Trophoblast cell (in vitro differentiated cells and primary cell): ENCODE data around the gene CYTH3.
"Not testable (repeated sequence)": the region's sequence is repeated elsewhere in the genome, so short reads cannot be mapped to it uniquely, and the experiment has no call there.

Experiments
- DNase-seq, 2 donors: peaks; one replicate each; pipeline ENCODE4 v3.0.0-alpha.2; 2016
- H2AFZ ChIP-seq: 2 replicates; pipeline ENCODE4 v1.6.1; 2013; ENCODE audit warnings: low read length, moderate library complexity, mild to moderate bottlenecking; ENCODE audit not compliant: insufficient read depth, poor library complexity
- H2AK5ac ChIP-seq: 2 replicates; pipeline ENCODE4 v1.6.1; 2013; ENCODE audit warnings: mild to moderate bottlenecking, low read length
- H2BK120ac ChIP-seq: 2 replicates; pipeline ENCODE4 v1.6.1; 2013; ENCODE audit warnings: low read length, mild to moderate bottlenecking, moderate library complexity; ENCODE audit not compliant: insufficient read depth, poor library complexity
- H2BK12ac ChIP-seq: 2 replicates; pipeline ENCODE4 v1.6.1; 2013; ENCODE audit warnings: mild to moderate bottlenecking, low read length, moderate library complexity
- H2BK5ac ChIP-seq: 2 replicates; pipeline ENCODE4 v1.6.1; 2013; ENCODE audit warnings: low read length, low read depth, moderate library complexity, mild to moderate bottlenecking; ENCODE audit not compliant: poor library complexity
- H3K14ac ChIP-seq: 2 replicates; pipeline ENCODE4 v1.6.1; 2013; ENCODE audit warnings: mild to moderate bottlenecking, low read length
- H3K18ac ChIP-seq: 2 replicates; pipeline ENCODE4 v1.6.1; 2013; ENCODE audit warnings: mild to moderate bottlenecking, low read length
- H3K23ac ChIP-seq: 2 replicates; pipeline ENCODE4 v1.6.1; 2013; ENCODE audit warnings: low read length
- H3K27ac ChIP-seq: 2 replicates; pipeline ENCODE4 v1.5.1; 2013; ENCODE audit warnings: low read depth, mild to moderate bottlenecking, inconsistent platforms, low read length, moderate library complexity
- H3K27me3 ChIP-seq: 2 replicates; pipeline ENCODE4 v1.6.1; 2013; ENCODE audit warnings: inconsistent platforms, mild to moderate bottlenecking, low read length, moderate library complexity; ENCODE audit not compliant: insufficient read depth
- H3K36me3 ChIP-seq, 2 experiments: 1 replicate in 1 of 2; 2 replicates in 1 of 2; pipeline ENCODE4 v1.6.1; 2013; ENCODE audit warnings: low read length in 2 of 2, mild to moderate bottlenecking in 2 of 2, moderate library complexity in 1 of 2; ENCODE audit not compliant: insufficient read depth in 2 of 2, control insufficient read depth in 1 of 2
- H3K4ac ChIP-seq: 2 replicates; pipeline ENCODE4 v1.6.1; 2013; ENCODE audit warnings: low read depth, mild to moderate bottlenecking, low read length, moderate library complexity
- H3K4me1 ChIP-seq, 2 experiments: 1 replicate in 1 of 2; 2 replicates in 1 of 2; pipeline ENCODE4 v1.6.1; 2013; ENCODE audit warnings: low read length in 2 of 2, mild to moderate bottlenecking in 2 of 2, moderate library complexity in 1 of 2; ENCODE audit not compliant: insufficient read depth in 2 of 2, control insufficient read depth in 1 of 2
- H3K4me2 ChIP-seq: 2 replicates; pipeline ENCODE4 v1.6.1; 2013; ENCODE audit warnings: inconsistent platforms, mild to moderate bottlenecking, low read length, moderate library complexity
- H3K4me3 ChIP-seq: 2 replicates; pipeline ENCODE4 v1.5.1; 2013; ENCODE audit warnings: mild to moderate bottlenecking, low read depth, low read length, inconsistent platforms
- H3K79me1 ChIP-seq: one replicate; pipeline ENCODE4 v1.6.1; 2013; ENCODE audit warnings: low read length
- H3K79me2 ChIP-seq: 2 replicates; pipeline ENCODE4 v1.6.1; 2013; ENCODE audit warnings: low read length, mild to moderate bottlenecking; ENCODE audit not compliant: control insufficient read depth, insufficient read depth, poor library complexity
- H3K9ac ChIP-seq: 2 replicates; pipeline ENCODE4 v1.6.1; 2013; ENCODE audit warnings: mild to moderate bottlenecking, low read length
- H3K9me3 ChIP-seq: 2 replicates; pipeline ENCODE4 v1.6.1; 2013; ENCODE audit warnings: low read depth, mild to moderate bottlenecking, control low read depth, inconsistent platforms, low read length; ENCODE audit not compliant: insufficient read depth
- H4K12ac ChIP-seq: 2 replicates; pipeline ENCODE4 v1.6.1; 2013; ENCODE audit warnings: low read depth, mild to moderate bottlenecking, low read length, moderate library complexity
- H4K8ac ChIP-seq: 2 replicates; pipeline ENCODE4 v1.6.1; 2013; ENCODE audit warnings: low read depth, mild to moderate bottlenecking, low read length, moderate library complexity
- H4K91ac ChIP-seq: one replicate; pipeline ENCODE4 v1.6.1; 2013; ENCODE audit warnings: low read depth, mild to moderate bottlenecking, low read length, moderate library complexity
- WGBS: extraction: QIAGEN DNeasy Blood & Tissue Kit; methylation state at CpG from one replicate; pipeline ENCODE4 v1.1.7; 2013; ENCODE audit warnings: missing lambda C conversion rate; ENCODE audit not compliant: insufficient read length, insufficient coverage; ENCODE audit errors: extremely low coverage; 5-methylcytosine and 5-hydroxymethylcytosine counted together

CYTH3 gene

DNA sequence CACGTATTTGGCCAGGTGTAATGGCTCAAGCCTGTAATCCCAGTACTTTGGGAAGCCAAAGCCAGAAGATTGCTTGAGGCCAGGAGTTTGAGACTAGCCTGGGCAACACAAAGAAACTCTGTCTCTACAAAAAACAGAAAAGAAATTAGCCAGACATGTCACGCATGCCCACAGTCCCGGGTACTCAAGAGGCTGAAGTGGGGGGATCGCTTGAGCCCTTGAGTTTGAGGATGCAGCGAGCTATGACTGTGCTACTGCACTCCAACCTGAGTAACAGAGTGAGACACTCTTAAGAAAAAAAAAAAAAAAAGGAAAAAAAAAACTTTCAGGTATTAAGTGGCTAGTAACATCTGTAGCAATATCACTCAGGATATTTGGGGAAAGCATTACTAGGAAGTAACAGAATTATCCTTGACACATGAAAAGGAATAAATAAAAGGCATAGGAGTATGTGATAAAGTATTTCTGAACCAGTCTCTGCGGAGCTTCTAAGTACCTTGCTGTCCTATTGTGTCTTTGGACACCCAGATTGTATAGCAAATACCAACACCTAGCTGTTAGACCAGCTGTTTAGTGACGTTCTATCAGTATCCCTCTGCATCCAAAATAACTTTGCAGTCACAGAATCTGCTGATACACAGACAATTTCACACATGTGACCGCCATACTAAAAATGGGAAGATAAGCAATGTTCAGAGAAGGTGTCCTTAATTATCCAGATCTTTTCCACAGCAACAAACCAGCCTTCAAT lies 74.4 kb downstream of the CYTH3 start:
- no CpG with 5 or more reads among the region's 8 CpGs for WGBS
- Histone ChIP-seq H3K23ac (no peak overlapping the region), H2BK120ac (no peak overlapping the region), H3K79me1 (no peaks in the 10 kb centered on the region), H4K91ac (no peak overlapping the region), H3K79me2 (peaks cover 2% of the 10 kb centered on the region), H3K4me3 (no peak overlapping the region), H3K9me3 (no peaks in the 10 kb centered on the region), H2AK5ac (no peak overlapping the region), H4K12ac (no peak overlapping the region), H3K27ac (no peak overlapping the region), H3K4me2 (no peak overlapping the region), H2BK12ac (no peak overlapping the region), H3K4ac (no peak overlapping the region), H3K9ac (no peak overlapping the region), H3K18ac (no peak overlapping the region), H3K14ac (no peak overlapping the region), H3K4me1 (peaks cover 4 to 9% of the 10 kb centered on the region in 2 experiments), H4K8ac (no peak overlapping the region), H3K27me3 (no peaks in the 10 kb centered on the region), H3K36me3 (no peaks in the 10 kb centered on the region), H2BK5ac (no peak overlapping the region), H2AFZ (no peak overlapping the region)
- DNase-seq = no peak

DNA sequence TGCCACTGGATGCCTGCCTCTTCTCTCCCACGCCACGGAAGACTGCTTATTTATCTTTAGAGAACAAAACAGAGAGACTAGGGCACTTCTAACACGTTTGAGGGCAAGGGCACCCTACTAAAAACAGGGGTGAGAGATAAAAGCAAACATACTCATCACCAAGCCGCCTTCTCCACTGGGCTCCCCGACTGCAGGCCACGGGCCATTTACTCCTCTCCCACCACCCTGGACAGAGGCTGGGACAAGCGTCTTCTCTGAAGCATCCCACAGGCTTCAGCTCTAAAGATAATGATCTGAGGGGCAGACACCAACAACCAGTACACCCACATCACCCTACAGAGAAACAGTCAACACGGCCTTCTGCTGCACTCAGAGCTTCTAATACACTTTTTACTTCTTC lies 78.7 kb downstream of the CYTH3 start:
- Histone ChIP-seq H3K23ac (no peak overlapping the region), H2AFZ (no peak overlapping the region), H2BK5ac (no peak overlapping the region), H4K12ac (no peak overlapping the region), H3K79me1 (no peaks in the 10 kb centered on the region), H3K4me1 (peaks cover 0 to 2% of the 10 kb centered on the region in 2 experiments), H3K4me2 (no peak overlapping the region), H2BK120ac (no peak overlapping the region), H4K91ac (no peak overlapping the region), H2AK5ac (no peak overlapping the region), H3K9ac (no peak overlapping the region), H2BK12ac (no peak overlapping the region), H3K36me3 (peaks cover 4 to 6% of the 10 kb centered on the region in 2 experiments), H3K4me3 (no peak overlapping the region), H3K14ac (no peak overlapping the region), H3K79me2 (peaks cover 2% of the 10 kb centered on the region), H3K27me3 (no peaks in the 10 kb centered on the region), H3K27ac (no peak overlapping the region), H3K9me3 (no peaks in the 10 kb centered on the region), H3K4ac (no peak overlapping the region), H4K8ac (no peak overlapping the region), H3K18ac (no peak overlapping the region)
- DNase-seq = no peak
- no CpG with 5 or more reads among the region's 8 CpGs for WGBS

DNA sequence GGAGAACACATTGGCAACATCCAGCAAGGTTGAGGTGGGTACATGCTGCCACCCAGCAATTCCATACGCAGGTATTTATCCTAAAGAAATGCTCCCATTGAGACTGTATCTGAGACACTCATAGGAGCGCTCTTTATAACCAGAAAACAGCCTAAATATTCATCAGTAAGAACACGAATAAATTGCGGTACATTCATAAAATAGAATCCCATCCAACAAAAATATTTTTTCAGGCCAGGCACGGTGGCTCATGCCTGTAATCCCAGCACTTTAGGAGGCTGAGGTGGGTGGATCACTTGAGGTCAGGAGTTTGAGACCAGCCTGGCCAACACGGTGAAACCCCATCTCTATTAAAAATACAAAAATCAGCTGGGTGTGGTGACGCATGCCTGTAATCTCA lies 81.9 kb downstream of the CYTH3 start:
- not testable (repeated sequence) for H3K14ac ChIP-seq, H3K9me3 ChIP-seq, H3K4me2 ChIP-seq, H2BK5ac ChIP-seq, H2AK5ac ChIP-seq, H2BK12ac ChIP-seq, DNase-seq, H3K27ac ChIP-seq, H3K4ac ChIP-seq, H3K79me2 ChIP-seq, H2BK120ac ChIP-seq, H3K27me3 ChIP-seq, H3K23ac ChIP-seq, H2AFZ ChIP-seq, H4K12ac ChIP-seq, H3K9ac ChIP-seq, H4K91ac ChIP-seq, H3K18ac ChIP-seq, H3K4me1 ChIP-seq, H3K4me3 ChIP-seq, H4K8ac ChIP-seq, H3K79me1 ChIP-seq
- H3K36me3 ChIP-seq = peaks cover 9 to 13% of the 10 kb centered on the region in 2 experiments
- WGBS = no CpG with 5 or more reads among the region's 7 CpGs

DNA sequence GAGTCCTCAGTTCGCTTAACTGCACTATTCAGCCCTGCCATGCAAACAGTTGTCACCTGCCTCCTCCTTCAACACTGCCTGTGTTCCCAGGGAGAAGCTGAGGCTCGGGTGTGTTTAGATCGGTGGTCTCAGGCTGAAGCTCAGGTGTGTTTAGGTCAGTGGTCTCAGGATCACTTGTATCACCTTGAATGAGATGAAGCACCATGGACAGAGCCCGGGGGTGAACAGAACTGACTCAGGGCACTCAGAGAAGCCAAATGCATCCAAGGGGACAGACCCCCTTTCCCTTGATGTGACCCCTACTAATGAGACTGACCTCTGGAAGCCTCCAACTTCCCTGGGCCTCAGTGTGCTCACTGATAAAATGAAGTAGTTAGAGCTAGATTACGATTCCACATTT lies 84.0 kb downstream of the CYTH3 start:
- Histone ChIP-seq H3K23ac (no peak overlapping the region), H3K14ac (no peak overlapping the region), H3K4ac (no peak overlapping the region), H3K9ac (no peak overlapping the region), H3K79me2 (no peaks in the 10 kb centered on the region), H2AFZ (no peak overlapping the region), H2AK5ac (no peak overlapping the region), H3K4me2 (no peak overlapping the region), H4K91ac (no peak overlapping the region), H2BK12ac (no peak overlapping the region), H2BK120ac (no peak overlapping the region), H3K4me1 (no peaks in the 10 kb centered on the region), H3K27me3 (no peaks in the 10 kb centered on the region), H3K27ac (no peak overlapping the region), H3K18ac (no peak overlapping the region), H4K12ac (no peak overlapping the region), H2BK5ac (no peak overlapping the region), H3K4me3 (no peak overlapping the region), H3K36me3 (peaks cover 9 to 13% of the 10 kb centered on the region in 2 experiments), H4K8ac (no peak overlapping the region), H3K79me1 (no peaks in the 10 kb centered on the region), H3K9me3 (no peaks in the 10 kb centered on the region)
- WGBS = no CpG with 5 or more reads among the region's 5 CpGs
- no peak for DNase-seq
